SIG-M5 (cell line): ENCODE data around the gene IFT81.
"Not testable (repeated sequence)": the region's sequence is repeated elsewhere in the genome, so short reads cannot be mapped to it uniquely, and the experiment has no call there.

Experiments
- DNase-seq: peaks from one replicate; lab custom pipeline; 2025; lab: John Stamatoyannopoulos, UW

IFT81 gene

DNA sequence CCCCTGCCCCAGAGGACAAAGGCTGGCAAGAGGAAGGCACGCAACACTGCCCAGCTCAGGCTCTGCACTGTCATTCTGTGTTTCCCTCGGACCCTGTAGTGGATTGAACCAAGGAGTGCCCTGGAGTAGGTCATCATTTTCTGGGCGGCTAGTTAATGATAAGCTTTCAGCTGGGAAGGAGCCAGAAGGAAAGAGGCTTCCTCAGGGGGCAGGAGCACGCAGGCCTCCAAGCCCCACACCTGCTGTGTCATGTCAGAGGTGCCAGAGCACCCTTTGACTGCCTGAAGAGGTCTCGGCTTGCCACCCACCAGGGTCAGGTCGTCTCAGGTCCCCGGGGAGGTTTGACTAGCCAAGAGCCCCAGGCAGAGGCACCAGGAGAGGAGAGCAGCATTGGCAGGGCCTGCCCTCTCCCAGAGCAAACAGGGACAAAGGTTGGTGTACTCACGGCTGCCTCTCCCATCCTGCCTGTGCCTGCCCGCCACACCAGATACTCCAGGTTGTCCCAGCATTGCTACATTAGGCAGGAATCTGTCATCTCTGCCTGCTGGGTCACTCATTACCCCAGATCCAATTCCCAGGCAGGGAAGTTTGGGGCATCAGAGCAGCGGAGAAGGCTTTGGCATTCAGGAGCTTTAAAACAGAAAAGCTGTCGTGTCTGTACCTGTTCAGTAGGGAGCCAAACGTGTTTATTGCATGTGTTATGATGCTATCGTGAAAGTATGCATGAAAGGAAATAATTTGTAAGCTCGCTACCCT is 123.4 kb downstream of the IFT81 start:
- no peak for DNase-seq

DNA sequence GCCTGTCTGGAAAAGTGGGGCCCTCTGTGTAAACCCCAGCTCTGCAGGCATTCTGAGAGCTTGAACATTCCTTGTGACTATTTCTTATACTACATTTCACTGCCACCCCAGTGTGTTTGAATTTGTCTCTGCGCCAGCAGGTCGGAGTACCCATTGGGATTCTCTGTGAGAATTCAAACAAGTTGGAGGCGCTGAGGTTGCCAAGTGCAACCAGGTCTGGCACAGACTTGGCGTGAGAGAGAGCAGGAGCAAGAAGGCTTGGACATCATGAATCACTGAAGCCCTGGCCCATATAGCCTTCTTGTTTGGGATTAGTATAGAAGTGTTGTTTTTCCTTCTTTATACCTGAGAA is 123.9 kb downstream of the IFT81 start:
- DNase-seq = no peak

DNA sequence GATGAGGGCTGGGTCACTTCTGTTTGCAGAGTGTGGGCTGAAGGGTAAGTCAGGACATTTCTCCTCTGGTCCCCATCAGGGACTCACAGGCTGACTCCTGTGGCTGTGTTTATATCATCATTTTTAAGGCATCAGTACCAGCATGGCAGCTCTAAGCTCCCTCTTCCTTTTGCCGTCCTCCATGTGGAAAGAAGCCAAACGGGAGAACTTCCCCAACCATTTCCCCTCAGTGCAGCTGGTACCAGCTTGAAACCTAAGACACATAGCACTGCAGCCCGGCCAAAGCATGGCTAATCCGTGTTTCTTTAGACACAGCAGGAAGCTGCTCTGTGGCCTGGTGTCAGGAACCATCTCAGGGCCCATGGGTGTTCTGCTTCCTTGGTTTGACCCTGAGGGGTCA is 124.9 kb downstream of the IFT81 start:
- no peak for DNase-seq

GRCh38 chr12:110249716-110250225 is 125.6 kb downstream of the IFT81 start:
- DNase-seq = no peak

DNA sequence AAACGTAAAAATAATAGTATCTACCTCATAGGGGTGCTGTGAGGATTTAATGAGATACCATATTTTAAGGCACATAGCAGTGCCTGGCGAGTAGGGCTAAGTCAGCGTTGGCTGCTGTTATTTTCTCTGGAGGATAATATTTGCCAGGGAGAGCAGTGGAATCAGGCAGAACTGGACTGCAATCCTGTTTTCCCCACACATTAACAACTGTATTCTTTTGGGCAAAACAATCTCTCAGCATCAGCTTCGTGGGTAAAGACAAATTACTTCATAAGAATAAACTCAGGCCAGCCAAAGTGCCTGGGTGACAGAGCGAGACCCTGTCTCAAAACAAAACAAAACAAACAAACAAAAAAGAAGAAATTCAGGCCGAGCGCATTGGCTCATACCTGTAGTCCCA is 127.2 kb downstream of the IFT81 start:
- no peak for DNase-seq

- DNase-seq = no peak
These were observed 128.6 kb downstream of the IFT81 start for GRCh38 chr12:110252716-110253115.

- no peak for DNase-seq
These were observed 129.0 kb downstream of the IFT81 start for GRCh38 chr12:110253176-110253575.

DNA sequence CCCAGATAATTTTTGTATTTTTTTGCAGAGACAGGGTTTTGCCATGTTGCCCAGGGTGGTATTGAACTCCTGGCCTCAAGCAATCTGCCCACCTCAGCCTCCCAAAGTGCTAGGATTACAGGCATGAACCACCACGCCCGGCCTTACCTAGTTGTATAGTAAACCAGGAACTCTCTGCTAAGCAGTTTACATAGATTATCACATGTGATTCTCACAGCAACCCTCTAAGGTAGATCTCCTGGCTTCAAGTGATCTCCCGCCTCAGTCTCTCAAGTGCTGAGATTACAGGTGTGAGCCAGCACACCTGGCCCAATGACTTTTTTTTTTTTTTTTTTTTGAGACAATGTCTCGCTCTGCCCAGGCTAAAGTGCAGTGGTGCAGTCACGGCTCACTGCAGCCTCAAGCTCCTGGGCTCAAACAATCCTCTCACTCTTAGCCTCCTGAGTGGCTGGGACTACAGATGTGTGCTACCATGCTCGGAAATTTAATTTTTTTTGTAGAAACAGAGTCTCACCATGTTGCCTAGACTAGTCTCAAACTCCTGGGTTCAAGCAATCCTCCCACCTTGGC is 130.9 kb downstream of the IFT81 start:
- no peak for DNase-seq

GRCh38 chr12:110255890-110256456 is 131.8 kb downstream of the IFT81 start:
- DNase-seq = not testable (repeated sequence)

GRCh38 chr12:110256780-110257431 is 132.7 kb downstream of the IFT81 start:
- no peak for DNase-seq

DNA sequence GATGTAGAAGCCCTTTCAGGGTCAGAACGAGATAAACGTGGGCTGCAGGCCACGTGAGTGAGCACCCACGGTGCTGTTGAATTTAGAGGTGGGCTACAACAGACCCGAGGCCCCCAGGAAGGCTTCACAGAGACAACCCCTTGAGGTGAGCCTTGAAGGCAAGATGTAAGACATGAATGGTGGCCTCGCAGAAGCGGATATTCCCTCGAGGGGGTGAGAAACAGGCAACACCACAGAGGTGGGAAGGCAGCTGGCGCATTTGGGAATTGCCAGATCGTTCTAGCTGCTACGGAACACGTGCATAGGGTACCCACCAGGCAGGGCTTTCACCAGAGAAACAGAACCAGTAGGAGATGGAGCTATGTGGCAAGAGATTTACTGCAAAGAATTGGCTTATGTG is 134.3 kb downstream of the IFT81 start:
- no peak for DNase-seq

GRCh38 chr12:110262442-110263388 is 138.6 kb downstream of the IFT81 start:
- DNase-seq = no peak

DNA sequence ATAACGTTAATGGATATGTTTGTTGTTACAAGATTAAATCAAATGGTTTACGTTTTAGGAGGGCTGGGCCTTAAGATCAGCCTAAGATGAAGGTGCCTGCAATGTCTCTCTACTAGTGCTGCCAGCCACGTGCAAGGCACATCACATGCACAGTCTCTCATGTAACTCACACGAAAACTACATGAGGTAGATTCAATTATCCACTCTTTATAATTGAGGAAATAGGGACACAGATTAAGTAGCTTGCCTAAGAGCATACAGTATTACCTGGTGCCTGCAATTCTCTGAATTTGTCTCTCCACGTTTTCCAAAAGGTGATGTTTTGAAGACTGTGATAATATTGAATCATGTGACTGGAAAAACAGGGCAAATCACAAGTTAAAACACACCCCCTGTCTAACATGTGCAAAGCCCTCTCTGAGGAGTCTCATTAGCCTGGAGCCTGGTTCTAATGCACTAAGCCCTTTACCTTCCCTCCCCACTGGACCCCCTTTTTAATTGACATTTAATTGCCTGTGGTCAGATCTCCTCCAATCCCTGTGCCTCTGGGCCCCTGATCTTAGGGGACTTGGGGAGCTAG is 142.3 kb downstream of the IFT81 start:
- DNase-seq = no peak

DNA sequence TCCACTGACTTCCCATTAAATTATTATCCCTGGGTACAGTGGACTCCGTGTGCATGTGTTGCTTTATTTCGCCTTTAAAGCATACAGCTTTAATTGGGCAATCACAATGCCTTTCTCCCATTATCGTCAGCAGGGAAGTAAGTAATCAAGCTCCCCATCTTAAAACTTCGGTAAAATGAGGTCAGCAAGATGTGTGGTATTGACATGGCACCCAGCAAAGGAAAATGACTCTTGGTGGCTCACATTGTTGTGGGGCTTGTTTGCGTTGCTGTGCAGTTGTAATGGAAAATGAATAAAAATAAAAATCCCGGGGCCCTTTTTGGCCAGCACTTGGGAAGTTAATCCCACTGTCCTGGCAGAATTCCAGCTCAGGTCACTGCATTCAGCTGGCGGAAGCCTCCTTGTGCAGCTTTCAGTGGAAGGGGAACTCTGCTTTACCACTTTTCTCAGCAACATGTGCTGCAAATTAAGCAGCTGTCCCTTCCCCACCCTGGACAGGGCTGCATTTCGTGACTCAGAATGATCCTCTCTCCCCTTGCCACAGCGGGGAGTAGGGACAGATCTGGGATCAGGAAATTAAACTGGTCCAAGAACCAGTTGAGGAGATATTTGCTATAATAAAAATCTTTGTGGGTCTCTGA is 142.9 kb downstream of the IFT81 start:
- no peak for DNase-seq
